H1 (cell line): ENCODE data around the gene MPPED1. TPM values are rescaled to one million over a fixed set of nuclear protein-coding genes. Genes with fewer than 3 reads are reported as not detected.
A peak's percentile ranks its signal among the peaks of the same experiment; 100 is the strongest.

Source experiments
- CTCF ChIA-PET: fragments of 300-600 bp; sonication (Branson Sonifier 250); formaldehyde crosslinking; loops from one replicate; lab custom pipeline; 2021; ENCODE audit not compliant: partially characterized antibody; lab: Charles Lee
- POLR2A ChIA-PET: fragments of 300-600 bp; sonication (Branson Sonifier 250); formaldehyde crosslinking; loops from one replicate; lab custom pipeline; 2021; ENCODE audit warnings: inconsistent platforms; ENCODE audit not compliant: partially characterized antibody; lab: Charles Lee
- DNase-seq, 2 experiments: peaks; one replicate each; pipeline versions ENCODE4 v3.0.0 to v3.0.0-alpha.2; 2010 to 2022; ENCODE audit warnings: low spot score in 2 of 2, low read depth in 1 of 2, mixed read lengths in 1 of 2
- FAIRE-seq: peaks from 2 replicates; lab custom pipeline; 2011; peaks lifted over from hg19 to GRCh38; lab: Jason Lieb, UNC
- H2AFZ ChIP-seq: 2 replicates; pipeline ENCODE4 v1.8.1; 2012; ENCODE audit warnings: low read length, inconsistent platforms
- H2AK5ac ChIP-seq: 2 replicates; pipeline ENCODE4 v1.6.1; 2013; ENCODE audit warnings: low read depth, low read length
- H2BK120ac ChIP-seq: replicated peaks from 2 replicates; pipeline ENCODE3; 2013; ENCODE audit warnings: low read depth, low read length, inconsistent platforms
- H2BK12ac ChIP-seq: 2 replicates; pipeline ENCODE4 v1.6.1; 2013; ENCODE audit warnings: low read depth, low read length
- H2BK15ac ChIP-seq: 2 replicates; pipeline ENCODE4 v1.6.1; 2013; ENCODE audit warnings: low read length
- H2BK20ac ChIP-seq: 2 replicates; pipeline ENCODE4 v1.6.1; 2013; ENCODE audit warnings: low read length
- H2BK5ac ChIP-seq: 2 replicates; pipeline ENCODE4 v1.6.1; 2013; ENCODE audit warnings: low read depth, low read length
- H3K14ac ChIP-seq: 2 replicates; pipeline ENCODE4 v1.6.1; 2013; ENCODE audit warnings: inconsistent platforms; ENCODE audit not compliant: insufficient read length
- H3K18ac ChIP-seq: 2 replicates; pipeline ENCODE4 v1.6.1; 2013; ENCODE audit warnings: low read length; ENCODE audit errors: extremely low read depth
- H3K23ac ChIP-seq: 2 replicates; pipeline ENCODE4 v1.6.1; 2013; ENCODE audit warnings: inconsistent platforms; ENCODE audit not compliant: insufficient read length
- H3K23me2 ChIP-seq: 2 replicates; pipeline ENCODE4 v1.6.1; 2013; ENCODE audit warnings: low read depth, low read length
- H3K27ac ChIP-seq: 2 replicates; pipeline ENCODE4 v1.6.1; 2011; ENCODE audit warnings: low read depth, low read length, inconsistent platforms
- H3K27me3 ChIP-seq, 4 experiments: replicated peaks in 1 of 4; 1 replicate in 1 of 4; 2 replicates in 3 of 4; pipeline versions ENCODE4 v1.6.1 to v1.8.1; 2011 to 2013; ENCODE audit warnings: low read length in 3 of 4, mild to moderate bottlenecking in 3 of 4, inconsistent platforms in 2 of 4, mixed read lengths in 2 of 4, moderate library complexity in 1 of 4; ENCODE audit not compliant: control insufficient read depth in 3 of 4, insufficient read depth in 3 of 4; ENCODE audit errors: extremely low read depth in 1 of 4
- H3K36me3 ChIP-seq, 4 experiments: 2 replicates each; pipeline versions ENCODE4 v1.6.1 to v1.8.1; 2011 to 2013; ENCODE audit warnings: mild to moderate bottlenecking in 4 of 4, low read length in 3 of 4, moderate library complexity in 2 of 4, control low read depth in 1 of 4, inconsistent platforms in 1 of 4; ENCODE audit not compliant: insufficient read depth in 4 of 4, control insufficient read depth in 2 of 4
- H3K4ac ChIP-seq: replicated peaks from 2 replicates; pipeline ENCODE3; 2013; ENCODE audit warnings: low read length, low read depth, mixed read lengths, inconsistent platforms; ENCODE audit not compliant: insufficient read length
- H3K4me1 ChIP-seq, 4 experiments: replicated peaks in 1 of 4; 1 replicate in 1 of 4; 2 replicates in 3 of 4; pipeline versions ENCODE4 v1.6.1 to v1.8.1; 2011 to 2013; ENCODE audit warnings: low read length in 3 of 4, inconsistent platforms in 2 of 4, mixed read lengths in 1 of 4; ENCODE audit not compliant: insufficient read depth in 4 of 4, control insufficient read depth in 3 of 4
- H3K4me2 ChIP-seq, 2 experiments: 2 replicates each; pipeline versions ENCODE4 v1.6.1 to v1.8.1; 2011 to 2013; ENCODE audit warnings: low read depth in 2 of 2, low read length in 2 of 2, control low read depth in 1 of 2, inconsistent platforms in 1 of 2, mild to moderate bottlenecking in 1 of 2; ENCODE audit not compliant: insufficient read depth in 1 of 2
- H3K4me3 ChIP-seq, 4 experiments: fragments of 200-600, 300-600 bp in 1 of 4; sonication (generic), shearing (Covaris generic), sonication (Bioruptor Twin) in 1 of 4; 2 replicates each; pipeline versions ENCODE4 v1.5.1 to v1.8.1; 2011 to 2016; ENCODE audit warnings: low read length in 4 of 4, low read depth in 3 of 4, control low read depth in 2 of 4, inconsistent platforms in 2 of 4, mild to moderate bottlenecking in 2 of 4, mixed read lengths in 1 of 4, moderate library complexity in 1 of 4; ENCODE audit not compliant: insufficient read depth in 2 of 4; ENCODE audit errors: extremely low read depth in 1 of 4
- H3K56ac ChIP-seq: replicated peaks from 2 replicates; pipeline ENCODE3; 2013; ENCODE audit warnings: low read depth, mild to moderate bottlenecking, mixed read lengths, low read length, inconsistent platforms; ENCODE audit not compliant: insufficient read length
- H3K79me1 ChIP-seq: 2 replicates; pipeline ENCODE4 v1.6.1; 2013; ENCODE audit warnings: low read depth, low read length, control low read depth
- H3K79me2 ChIP-seq, 2 experiments: 2 replicates each; pipeline versions ENCODE4 v1.6.1 to v1.8.1; 2012 to 2013; ENCODE audit warnings: low read length in 2 of 2, mild to moderate bottlenecking in 2 of 2, inconsistent platforms in 1 of 2; ENCODE audit not compliant: insufficient read depth in 2 of 2, control insufficient read depth in 1 of 2
- H3K9ac ChIP-seq, 4 experiments: replicated peaks in 1 of 4; 1 replicate in 1 of 4; 2 replicates in 3 of 4; pipeline versions ENCODE4 v1.6.1 to v1.8.1; 2011 to 2013; ENCODE audit warnings: low read depth in 3 of 4, low read length in 3 of 4, control low read depth in 2 of 4, mild to moderate bottlenecking in 2 of 4, moderate library complexity in 2 of 4, inconsistent platforms in 1 of 4; ENCODE audit errors: extremely low read depth in 1 of 4
- H3K9me3 ChIP-seq, 2 experiments: 2 replicates each; pipeline versions ENCODE4 v1.6.1 to v1.8.1; 2012 to 2013; ENCODE audit warnings: mild to moderate bottlenecking in 2 of 2, moderate library complexity in 2 of 2, control low read depth in 1 of 2, inconsistent platforms in 1 of 2, low read depth in 1 of 2, low read length in 1 of 2, mixed read lengths in 1 of 2; ENCODE audit not compliant: insufficient read depth in 2 of 2
- H4K20me1 ChIP-seq, 2 experiments: replicated peaks in 1 of 2; 2 replicates each; pipeline versions ENCODE3 to v1.8.1; 2011 to 2013; ENCODE audit warnings: inconsistent platforms in 2 of 2, low read length in 2 of 2, mild to moderate bottlenecking in 1 of 2; ENCODE audit not compliant: insufficient read depth in 2 of 2, control insufficient read depth in 1 of 2
- H4K5ac ChIP-seq: 2 replicates; pipeline ENCODE4 v1.6.1; 2013; ENCODE audit warnings: low read length, low read depth, mixed read lengths, inconsistent platforms; ENCODE audit not compliant: insufficient read length
- H4K8ac ChIP-seq: 2 replicates; pipeline ENCODE4 v1.8.0; 2013; ENCODE audit warnings: mild to moderate bottlenecking, moderate library complexity, low read length, inconsistent platforms; ENCODE audit not compliant: insufficient read depth; ENCODE audit errors: extremely low read depth
- H4K91ac ChIP-seq: replicated peaks from 2 replicates; pipeline ENCODE3; 2013; ENCODE audit warnings: low read length, mixed read lengths, inconsistent platforms; ENCODE audit not compliant: insufficient read length
- CBX5 ChIP-seq: fragments of 300-800, 300-1000 bp; sonication (generic); IDR thresholded peaks from 2 replicates; pipeline ENCODE4 v1.7.1; 2016; ENCODE audit warnings: antibody characterized with exemption, low read length, low read depth
- CEBPB ChIP-seq: IDR thresholded peaks from 2 replicates; pipeline ENCODE4 v1.6.1; 2012; ENCODE audit warnings: low read depth, low read length
- CREB1 ChIP-seq: IDR thresholded peaks from 2 replicates; pipeline ENCODE4 v1.6.1; 2012; ENCODE audit warnings: inconsistent platforms
- KDM1A ChIP-seq: fragments of 200-600, 300-600 bp; sonication (generic); IDR thresholded peaks from 2 replicates; pipeline ENCODE4 v1.7.1; 2016; ENCODE audit warnings: mild to moderate bottlenecking, low read length, borderline replicate concordance
- RAD21 ChIP-seq, 2 experiments: IDR thresholded peaks in 1 of 2; conservative IDR thresholded peaks in 1 of 2; 2 replicates each; pipeline ENCODE4 v1.6.1; 2011; ENCODE audit warnings: low read depth in 2 of 2, low read length in 2 of 2, improper control_type of control experiment in 1 of 2, inconsistent platforms in 1 of 2, mild to moderate bottlenecking in 1 of 2, moderate library complexity in 1 of 2
- SP1 ChIP-seq: IDR thresholded peaks from 2 replicates; pipeline ENCODE4 v1.6.1; 2011; ENCODE audit warnings: low read depth, low read length
- SUZ12 ChIP-seq: fragments of 200-600 bp; sonication (generic); IDR thresholded peaks from 2 replicates; pipeline ENCODE4 v1.6.1; 2012; ENCODE audit warnings: mild to moderate bottlenecking, inconsistent platforms, low read length, moderate library complexity, mixed read lengths
- YY1 ChIP-seq: IDR thresholded peaks from 2 replicates; pipeline ENCODE4 v1.6.1; 2011; ENCODE audit warnings: low read depth, mild to moderate bottlenecking, low read length
- WGBS, 2 experiments: shearing (Covaris generic) in 1 of 2; methylation state at CpG; one replicate each; pipeline versions ENCODE4 v1.1.6 to v1.1.7; 2013 to 2015; ENCODE audit warnings: low lambda C conversion rate in 2 of 2, mixed read lengths in 2 of 2, inconsistent platforms in 1 of 2, low coverage in 1 of 2, missing lambda C conversion rate in 1 of 2; ENCODE audit not compliant: insufficient replicate concordance in 2 of 2, insufficient coverage in 1 of 2, insufficient read length in 1 of 2; ENCODE audit errors: extremely low coverage in 1 of 2, missing lambda C conversion rate in 1 of 2; 5-methylcytosine and 5-hydroxymethylcytosine counted together
- polyA plus RNA-seq, 7 experiments: library from polyadenylated mRNA; depleted of rRNA in 3 of 7; stranded (reverse) in 5 of 7; unstranded in 2 of 7; fragments of >200 nt in 5 of 7; fragments of 200-250 nt in 2 of 7; gene quantifications; 1 replicate in 5 of 7; 2 replicates in 1 of 7; 4 replicates in 1 of 7; pipeline versions ENCODE4 v1.2.1 to v1.2.3, GENCODE V29; 2011 to 2013; ENCODE audit warnings: missing spikeins in 2 of 7, mixed read lengths in 2 of 7
- total RNA-seq: library from RNA; stranded (reverse); fragmentation: NEBNext Ultra II Directional; extraction: Animal tissue kit (Norgen Biotek cat#: 25700); gene quantifications from 2 replicates; pipeline ENCODE4 v1.2.1, GENCODE V29; 2021

Gene MPPED1
- total and polyA plus RNA-seq, 2 of the 8 experiments (the other 6 are each of a cell fraction or from before 2014, with no cell fraction given): 0.29 to 0.37 TPM

- ChIA-PET CTCF (interaction anchor here (1.1 to 3.2 kb wide), 14 partner anchors 9 to 276 kb away, joined by 3 to 14 read pairs (median 4); no protein-coding TSS in a partner anchor), POLR2A (no interaction called here)
- Histone ChIP-seq H3K23me2 (no peaks in the 10 kb centered on the region), H3K4me1 (peaks cover 0 to 2% (median 0%) of the 10 kb centered on the region in 4 experiments; a peak in 2 of 7 replicates), H3K9me3 (no peaks in the 10 kb centered on the region), H2BK20ac (no peak overlapping the region), H3K36me3 (no peaks in the 10 kb centered on the region; a peak in 1 of 8 replicates), H2BK120ac (no peak overlapping the region), H2BK15ac (0 out of 2 replicates have a peak overlapping the region, but pooled peaks have one; percentile 10), H4K20me1 (no peaks in the 10 kb centered on the region), H3K4ac (no peak overlapping the region), H2AFZ (no peak overlapping the region), H3K4me3 (no peak overlapping the region), H3K56ac (no peak overlapping the region), H3K27me3 (no peaks in the 10 kb centered on the region), H4K91ac (no peak overlapping the region), H3K27ac (no peak overlapping the region), H4K8ac (peak overlapping the region; percentile 36; the same call in 1 of the 2 replicates), H3K23ac (no peak overlapping the region), H3K14ac (no peak overlapping the region), H2BK12ac (no peak overlapping the region), H3K18ac (no peak overlapping the region), H3K4me2 (no peak overlapping the region), H3K79me2 (no peaks in the 10 kb centered on the region), H3K79me1 (no peaks in the 10 kb centered on the region), H2BK5ac (no peak overlapping the region; the same call in 1 of the 2 replicates), H4K5ac (no peak overlapping the region), H3K9ac (no peak overlapping the region), H2AK5ac (no peak overlapping the region)
- TF ChIP-seq SUZ12 (no peak), KDM1A (no peak), RAD21 (IDR thresholded peaks at IDR 0.05 in 1 of 2, conservative IDR thresholded peaks at IDR 0.05 in 1 of 2; ENCODE audit: low read depth in 2 of 2, low read length in 2 of 2) (no peak), CEBPB (no peak), YY1 (no peak), SP1 (no peak), CBX5 (no peak), CREB1 (no peak)
- no peak for FAIRE-seq
- WGBS, 2 experiments: 94% methylated on average over 14 of the region's 14 CpGs; no CpG with 5 or more reads in 1 of the 2 experiments
- DNase-seq: no peak
Measured at GRCh38 chr22:43516996-43517635, 105.3 kb downstream of the MPPED1 start.
